ENCODE results near the gene BNIPL. TPM values are rescaled to one million over a fixed set of nuclear protein-coding genes. Genes with fewer than 3 reads are reported as not detected.

Gene BNIPL, protein sequence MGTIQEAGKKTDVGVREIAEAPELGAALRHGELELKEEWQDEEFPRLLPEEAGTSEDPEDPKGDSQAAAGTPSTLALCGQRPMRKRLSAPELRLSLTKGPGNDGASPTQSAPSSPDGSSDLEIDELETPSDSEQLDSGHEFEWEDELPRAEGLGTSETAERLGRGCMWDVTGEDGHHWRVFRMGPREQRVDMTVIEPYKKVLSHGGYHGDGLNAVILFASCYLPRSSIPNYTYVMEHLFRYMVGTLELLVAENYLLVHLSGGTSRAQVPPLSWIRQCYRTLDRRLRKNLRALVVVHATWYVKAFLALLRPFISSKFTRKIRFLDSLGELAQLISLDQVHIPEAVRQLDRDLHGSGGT
- 1 to 10 TPM in 1 of 2 experiments, under 1 TPM in 1; 0.99 to 1.5 TPM for total RNA-seq

GRCh38 chr1:151036356-151036755 is at the start of gene BNIPL:
Gene BNIPL (plus strand): TSS chr1:151036586. CDS start chr1:151036726, 140 bp downstream.
- no peaks in the 10 kb centered on the region for H3K9me3 Mint-ChIP-seq
- no peak within 1 kb of the TSS for H3K27ac Mint-ChIP-seq
- no peak within 1 kb of the TSS for H3K4me3 Mint-ChIP-seq
- DNase-seq: no peak
- CTCF ChIA-PET: interaction anchor here (1.1 to 1.3 kb wide), 2 partner anchors 8 to 11 kb away, joined by 4 to 5 read pairs; partner anchors contain the start of gene C1orf56
- no peaks in the 10 kb centered on the region for H3K27me3 Mint-ChIP-seq
- H3K4me1 Mint-ChIP-seq: peaks cover 6% of the 10 kb centered on the region
- POLR2A ChIA-PET: no interaction called here
- peaks cover 19% of the 10 kb centered on the region for H3K36me3 Mint-ChIP-seq (ENCODE audit: low read depth)

DNA sequence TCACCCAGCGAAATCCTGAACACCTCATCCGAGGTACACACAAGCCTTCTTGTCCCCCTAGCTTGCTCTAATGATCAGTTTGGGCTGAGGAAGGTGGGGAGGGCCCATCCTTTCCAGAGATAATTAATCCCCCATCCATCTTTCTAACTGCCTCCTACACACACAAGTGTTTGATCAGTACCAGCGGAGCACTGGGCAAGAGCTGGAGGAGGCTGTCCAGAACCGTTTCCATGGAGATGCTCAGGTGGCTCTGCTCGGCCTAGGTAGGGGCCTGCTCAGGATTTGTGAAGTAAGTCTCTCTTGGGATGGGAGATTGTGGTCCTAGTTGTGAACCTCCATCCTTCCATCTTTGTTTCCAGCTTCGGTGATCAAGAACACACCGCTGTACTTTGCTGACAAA is 48.5 kb upstream of the BNIPL start:
- Mint-ChIP-seq H3K36me3 (ENCODE audit: low read depth) (no peaks in the 10 kb centered on the region), H3K27me3 (no peaks in the 10 kb centered on the region), H3K4me3 (no peak overlapping the region), H3K4me1 (peaks cover 3% of the 10 kb centered on the region), H3K27ac (no peak overlapping the region), H3K9me3 (no peaks in the 10 kb centered on the region)
- POLR2A ChIA-PET: no interaction called here
- no peak for DNase-seq
- CTCF ChIA-PET: interaction anchor here (0.6 to 3.3 kb wide), 2 partner anchors 8 to 84 kb away, joined by 4 to 19 read pairs; no protein-coding TSS in a partner anchor

DNA sequence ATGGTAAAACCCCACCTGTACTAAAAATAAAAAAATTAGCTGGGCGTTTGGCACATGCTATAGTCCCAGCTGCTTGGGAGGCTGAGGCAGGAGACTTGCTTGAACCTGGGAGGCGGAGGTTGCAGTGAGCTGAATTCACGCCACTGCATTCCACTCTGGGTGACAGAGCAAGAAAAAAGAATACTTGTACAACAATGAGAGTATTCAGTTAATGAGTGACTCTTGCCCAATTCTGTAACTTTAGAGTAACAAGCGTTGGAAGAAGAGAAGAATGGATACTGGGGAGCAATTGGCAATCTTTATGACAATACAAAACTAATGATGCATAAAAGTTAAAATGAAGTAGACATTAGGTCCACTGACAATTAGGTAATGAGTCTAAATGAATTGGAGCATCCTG is 43.8 kb upstream of the BNIPL start:
- H3K27ac Mint-ChIP-seq: no peak overlapping the region
- H3K4me3 Mint-ChIP-seq: no peak overlapping the region
- peaks cover 9% of the 10 kb centered on the region for H3K36me3 Mint-ChIP-seq (ENCODE audit: low read depth)
- H3K27me3 Mint-ChIP-seq: no peaks in the 10 kb centered on the region
- H3K9me3 Mint-ChIP-seq: no peaks in the 10 kb centered on the region
- POLR2A ChIA-PET: no interaction called here
- CTCF ChIA-PET: interaction anchor here (6.9 kb wide), 1 partner anchor 13 kb away, joined by 61 read pairs; the partner anchor contains the start of gene ANXA9
- no peak for DNase-seq
- peaks cover 11% of the 10 kb centered on the region for H3K4me1 Mint-ChIP-seq

- CTCF ChIA-PET: interaction anchor here (1.6 to 6.9 kb wide), 4 partner anchors 8 to 20 kb away, joined by 4 to 61 read pairs (median 30); partner anchors contain the start of genes ANXA9, CERS2 and MINDY1
- Mint-ChIP-seq H3K4me3 (no peak overlapping the region), H3K36me3 (ENCODE audit: low read depth) (peaks cover 18% of the 10 kb centered on the region), H3K27me3 (no peaks in the 10 kb centered on the region), H3K4me1 (peaks cover 13% of the 10 kb centered on the region), H3K9me3 (no peaks in the 10 kb centered on the region), H3K27ac (no peak overlapping the region)
- POLR2A ChIA-PET: no interaction called here
- DNase-seq: no peak
Measured at GRCh38 chr1:150994248-150994647, 42.1 kb upstream of the BNIPL start.

- ChIA-PET CTCF (interaction anchor here (0.9 to 6.9 kb wide), 9 partner anchors 9 to 532 kb away, joined by 3 to 61 read pairs (median 4); partner anchors contain the start of genes ANXA9, CERS2 and MINDY1), POLR2A (no interaction called here)
- Mint-ChIP-seq H3K4me1 (peaks cover 18% of the 10 kb centered on the region), H3K4me3 (no peak overlapping the region), H3K9me3 (no peaks in the 10 kb centered on the region), H3K27ac (no peak overlapping the region), H3K36me3 (ENCODE audit: low read depth) (peaks cover 25% of the 10 kb centered on the region), H3K27me3 (no peaks in the 10 kb centered on the region)
- no peak for DNase-seq
Measured at GRCh38 chr1:150995460-150995859, 40.9 kb upstream of the BNIPL start.

DNA sequence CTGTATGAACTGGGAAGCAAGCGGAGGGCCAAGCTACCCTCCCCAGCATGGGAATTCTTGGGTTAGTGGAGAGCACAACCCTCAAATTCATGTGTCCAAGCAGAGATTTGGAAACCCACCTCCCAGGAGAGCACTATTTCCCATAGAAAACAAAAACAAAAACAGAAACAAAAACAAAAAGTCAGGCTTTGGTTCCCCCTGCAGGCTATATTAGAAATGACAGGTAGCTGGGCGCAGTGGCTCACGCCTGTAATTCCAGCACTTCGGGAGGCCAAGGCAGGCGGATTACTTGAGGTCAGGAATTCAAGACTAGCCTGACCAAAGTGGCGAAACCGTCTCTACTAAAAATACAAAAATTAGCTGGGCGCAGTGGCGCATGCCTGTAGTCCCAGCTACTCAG is 40.5 kb upstream of the BNIPL start:
- Mint-ChIP-seq H3K9me3 (no peaks in the 10 kb centered on the region), H3K4me3 (no peak overlapping the region), H3K27me3 (no peaks in the 10 kb centered on the region), H3K27ac (no peak overlapping the region), H3K36me3 (ENCODE audit: low read depth) (peaks cover 29% of the 10 kb centered on the region), H3K4me1 (peaks cover 21% of the 10 kb centered on the region)
- DNase-seq: peak; percentile 46
- POLR2A ChIA-PET: interaction anchor here (0.8 to 1.2 kb wide), 2 partner anchors 14 to 22 kb away, joined by 3 to 6 read pairs; partner anchors contain the start of gene ANXA9
- CTCF ChIA-PET: interaction anchor here (0.7 to 6.9 kb wide), 12 partner anchors 10 to 532 kb away, joined by 3 to 61 read pairs (median 4); partner anchors contain the start of genes ANXA9 and MINDY1

GRCh38 chr1:150997126-150997872 is 39.1 kb upstream of the BNIPL start:
- no peaks in the 10 kb centered on the region for H3K27me3 Mint-ChIP-seq
- H3K4me3 Mint-ChIP-seq: no peak overlapping the region
- no peaks in the 10 kb centered on the region for H3K9me3 Mint-ChIP-seq
- H3K4me1 Mint-ChIP-seq: peaks cover 32% of the 10 kb centered on the region
- ChIA-PET CTCF (interaction anchor here (0.6 to 6.9 kb wide), 8 partner anchors 8 to 741 kb away, joined by 3 to 61 read pairs (median 3); partner anchors contain the start of genes ANXA9 and MINDY1), POLR2A (interaction anchor here (1.2 kb wide), 1 partner anchor 15 kb away, joined by 6 read pairs; the partner anchor contains the start of gene ANXA9)
- no peak for DNase-seq
- no peak overlapping the region for H3K27ac Mint-ChIP-seq
- H3K36me3 Mint-ChIP-seq (ENCODE audit: low read depth): peaks cover 42% of the 10 kb centered on the region

DNA sequence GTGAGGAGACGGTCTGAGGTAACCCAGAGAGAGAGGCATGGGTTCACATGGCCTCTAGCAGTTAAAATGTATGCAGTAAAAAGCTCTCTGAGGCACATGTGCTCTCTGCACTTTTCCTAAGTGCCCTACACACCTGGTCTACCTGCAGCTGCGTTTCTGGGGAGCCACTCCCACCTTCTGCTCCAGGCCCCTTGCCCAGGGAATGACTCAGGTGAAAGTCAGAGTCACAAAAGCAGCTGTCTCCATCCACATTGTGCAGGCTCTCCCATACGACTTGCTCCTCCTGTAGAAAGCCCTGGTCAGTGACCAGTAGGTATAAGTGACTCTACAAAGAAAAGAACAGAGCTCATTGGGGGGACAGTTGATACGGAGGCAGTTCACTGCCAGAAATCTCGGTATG is 38.4 kb upstream of the BNIPL start:
- no peaks in the 10 kb centered on the region for H3K27me3 Mint-ChIP-seq
- DNase-seq: no peak
- no peak overlapping the region for H3K4me3 Mint-ChIP-seq
- H3K9me3 Mint-ChIP-seq: no peaks in the 10 kb centered on the region
- peaks cover 42% of the 10 kb centered on the region for H3K36me3 Mint-ChIP-seq (ENCODE audit: low read depth)
- ChIA-PET CTCF (interaction anchor here (0.9 to 6.9 kb wide), 3 partner anchors 12 to 742 kb away, joined by 3 to 61 read pairs (median 3); partner anchors contain the start of gene ANXA9), POLR2A (interaction anchor here (0.6 kb wide), 1 partner anchor 57 kb away, joined by 3 read pairs; no protein-coding TSS in a partner anchor)
- H3K4me1 Mint-ChIP-seq: peaks cover 39% of the 10 kb centered on the region
- H3K27ac Mint-ChIP-seq: no peak overlapping the region

DNA sequence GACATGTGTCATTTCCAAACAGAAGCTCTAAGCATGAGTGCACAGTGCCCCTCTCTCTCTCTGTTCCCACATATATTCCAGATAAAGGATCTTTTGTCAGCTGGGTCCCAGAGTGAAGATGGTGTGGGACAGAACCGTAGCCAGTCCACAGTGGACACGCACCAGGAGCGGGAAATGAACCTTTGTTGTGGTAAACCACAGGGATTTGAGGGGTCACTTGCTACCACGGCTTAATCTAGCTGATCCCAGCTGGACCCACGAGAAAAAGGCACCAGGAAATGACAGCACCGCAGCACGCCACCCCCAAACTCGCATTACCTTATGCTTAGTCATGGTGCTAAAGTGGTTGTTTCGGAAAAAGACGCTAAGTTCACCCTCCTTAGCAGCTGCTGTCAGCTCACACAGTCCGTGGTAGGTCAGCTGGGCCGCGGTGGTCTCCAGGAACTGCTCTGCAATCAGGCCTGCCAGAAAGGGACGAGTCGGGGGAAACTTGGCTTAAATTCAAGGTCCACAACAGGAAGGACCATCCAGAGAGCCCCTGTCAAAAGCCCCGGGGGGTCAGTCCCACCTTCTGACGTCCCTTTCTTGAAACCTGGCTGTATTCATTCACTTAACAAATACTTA is 37.2 kb upstream of the BNIPL start:
- no peaks in the 10 kb centered on the region for H3K27me3 Mint-ChIP-seq
- H3K4me3 Mint-ChIP-seq: no peak overlapping the region
- ChIA-PET CTCF (interaction anchor here (0.5 to 2.1 kb wide), 6 partner anchors 17 to 616 kb away, joined by 3 to 15 read pairs (median 4); partner anchors contain the start of genes ANXA9 and TNFAIP8L2), POLR2A (no interaction called here)
- DNase-seq: no peak
- H3K36me3 Mint-ChIP-seq (ENCODE audit: low read depth): peaks cover 42% of the 10 kb centered on the region
- no peaks in the 10 kb centered on the region for H3K9me3 Mint-ChIP-seq
- peak overlapping the region; percentile 41 for H3K27ac Mint-ChIP-seq
- H3K4me1 Mint-ChIP-seq: peaks cover 51% of the 10 kb centered on the region

DNA sequence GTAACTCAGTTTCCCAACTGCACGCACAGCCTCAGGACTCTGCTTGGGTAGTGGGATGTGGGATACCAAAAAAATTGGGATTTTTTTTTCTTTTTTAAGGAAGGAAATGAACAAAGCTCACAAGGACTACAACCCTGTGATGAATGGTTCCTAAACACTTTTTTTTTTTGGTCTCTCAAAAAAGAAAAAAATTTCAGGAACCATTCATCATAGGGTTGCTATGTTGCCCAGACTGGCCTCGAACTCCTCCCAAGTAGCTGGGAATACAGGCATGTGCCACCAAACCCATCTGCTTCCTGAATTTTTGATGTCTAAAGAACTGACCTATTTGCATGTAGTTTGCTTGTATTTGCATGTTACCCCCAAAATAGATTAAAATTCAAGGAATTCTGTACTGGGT is 36.5 kb upstream of the BNIPL start:
- Mint-ChIP-seq H3K27me3 (no peaks in the 10 kb centered on the region), H3K4me3 (no peak overlapping the region), H3K27ac (no peak overlapping the region), H3K4me1 (peaks cover 57% of the 10 kb centered on the region), H3K9me3 (no peaks in the 10 kb centered on the region), H3K36me3 (ENCODE audit: low read depth) (peaks cover 42% of the 10 kb centered on the region)
- POLR2A ChIA-PET: no interaction called here
- no peak for DNase-seq
- CTCF ChIA-PET: interaction anchor here (0.5 to 2.1 kb wide), 7 partner anchors 18 to 617 kb away, joined by 3 to 15 read pairs (median 3); partner anchors contain the start of genes ANXA9 and TNFAIP8L2

- DNase-seq: no peak
- H3K9me3 Mint-ChIP-seq: no peaks in the 10 kb centered on the region
- no peaks in the 10 kb centered on the region for H3K27me3 Mint-ChIP-seq
- H3K27ac Mint-ChIP-seq: peak overlapping the region; percentile 25
- H3K36me3 Mint-ChIP-seq (ENCODE audit: low read depth): peaks cover 42% of the 10 kb centered on the region
- peaks cover 59% of the 10 kb centered on the region for H3K4me1 Mint-ChIP-seq
- ChIA-PET CTCF (interaction anchor here (2.1 kb wide), 1 partner anchor 19 kb away, joined by 15 read pairs; the partner anchor contains the start of gene ANXA9), POLR2A (no interaction called here)
- H3K4me3 Mint-ChIP-seq: no peak overlapping the region
Measured at GRCh38 chr1:151000408-151000807, 36.0 kb upstream of the BNIPL start.

- no peaks in the 10 kb centered on the region for H3K27me3 Mint-ChIP-seq
- H3K9me3 Mint-ChIP-seq: no peaks in the 10 kb centered on the region
- POLR2A ChIA-PET: no interaction called here
- CTCF ChIA-PET: interaction anchor here (0.7 to 1.1 kb wide), 4 partner anchors 16 to 423 kb away, joined by 3 read pairs; partner anchors contain the start of gene MCL1
- H3K27ac Mint-ChIP-seq: peak overlapping the region; percentile 20
- H3K4me1 Mint-ChIP-seq: peaks cover 62% of the 10 kb centered on the region
- H3K4me3 Mint-ChIP-seq: no peak overlapping the region
- no peak for DNase-seq
- H3K36me3 Mint-ChIP-seq (ENCODE audit: low read depth): peaks cover 39% of the 10 kb centered on the region
Measured at GRCh38 chr1:151001602-151002001, 34.8 kb upstream of the BNIPL start.

Data from activated CD4-positive, alpha-beta T cell treated with anti-CD3 and anti-CD28 coated beads, Interleukin-2, amount 10 ng/mL, durations not matched to agents 7 days and 5 days (primary cell).